Thymus (tissue), 11 donors: ENCODE measurements around the gene CLDN34. TPM values are rescaled to one million over a fixed set of nuclear protein-coding genes. Genes with fewer than 3 reads are reported as not detected.
A peak's percentile ranks its signal among the peaks of the same experiment; 100 is the strongest.

Experiments
- DNase-seq, 9 donors: peaks; one replicate each; pipeline ENCODE4 v3.0.0-alpha.2; 2013; ENCODE audit warnings: low spot score in 9 of 9, low read depth in 6 of 9, missing footprints in 1 of 9
- H3K27ac ChIP-seq, 2 donors: one replicate each; pipeline ENCODE4 v1.5.1; 2013; ENCODE audit warnings: control low read depth in 1 of 2, low read depth in 1 of 2, low read length in 1 of 2, mild to moderate bottlenecking in 1 of 2, moderate library complexity in 1 of 2
- H3K27me3 ChIP-seq, 2 donors: one replicate each; pipeline ENCODE4 v1.5.1; 2013; ENCODE audit warnings: low read length in 1 of 2; ENCODE audit not compliant: control insufficient read depth in 2 of 2, insufficient read depth in 1 of 2
- H3K36me3 ChIP-seq, 2 donors: one replicate each; pipeline ENCODE4 v1.5.1; 2013; ENCODE audit warnings: low read length in 1 of 2, mild to moderate bottlenecking in 1 of 2, moderate library complexity in 1 of 2; ENCODE audit not compliant: control insufficient read depth in 2 of 2, insufficient read depth in 2 of 2
- H3K4me1 ChIP-seq, 2 donors: one replicate each; pipeline ENCODE4 v1.5.1; 2013; ENCODE audit warnings: low read length in 2 of 2; ENCODE audit not compliant: control insufficient read depth in 2 of 2, insufficient read depth in 2 of 2
- H3K4me3 ChIP-seq, 2 donors: one replicate each; pipeline ENCODE4 v1.5.1; 2013; ENCODE audit warnings: low read length in 2 of 2, control low read depth in 1 of 2, mild to moderate bottlenecking in 1 of 2
- H3K9me3 ChIP-seq, 2 donors: one replicate each; pipeline ENCODE4 v1.5.1; 2013; ENCODE audit warnings: low read length in 1 of 2, mild to moderate bottlenecking in 1 of 2; ENCODE audit not compliant: control insufficient read depth in 2 of 2, insufficient read depth in 1 of 2
- WGBS: extraction: QIAGEN DNeasy Blood & Tissue Kit; methylation state at CpG from one replicate; pipeline ENCODE4 v1.1.7; 2013; 5-methylcytosine and 5-hydroxymethylcytosine counted together
- polyA plus RNA-seq: library from polyadenylated mRNA; stranded (reverse); fragments of 200-250 nt; gene quantifications from one replicate; pipeline ENCODE4 v1.2.3, GENCODE V29; 2013
- total RNA-seq: library from RNA; stranded (reverse); fragments of 120-200 nt; gene quantifications from one replicate; pipeline ENCODE4 v1.2.4, GENCODE V29; 2013
- donor health status: healthy.

CLDN34 gene
- total and polyA plus RNA-seq, 2 donors = 0.05 to 0.16 TPM

DNA sequence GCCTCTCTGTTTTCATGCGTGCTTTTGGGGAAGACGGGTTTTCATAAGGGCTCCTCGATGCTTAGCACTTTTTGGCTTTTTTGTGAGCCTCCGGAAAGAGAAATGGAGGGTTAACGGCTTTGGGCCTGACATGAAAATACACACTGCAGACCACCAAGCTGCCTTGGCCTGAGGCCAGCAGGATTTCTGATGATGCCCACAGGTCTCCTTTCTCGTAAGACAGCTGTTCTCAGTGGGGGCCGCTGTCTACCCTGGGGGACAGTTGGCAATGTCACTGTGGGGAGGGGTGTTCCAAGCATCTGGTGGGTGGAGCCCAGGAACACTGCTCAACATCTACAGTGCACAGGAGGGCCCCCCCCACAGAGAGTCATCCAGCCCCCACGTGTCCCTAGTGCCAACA, 29.4 kb upstream of the CLDN34 start:
- H3K36me3 ChIP-seq = no peaks in the 10 kb centered on the region
- no peak for DNase-seq
- 87% methylated on average over 8 of the region's 8 CpGs for WGBS
- peaks cover 0 to 3% of the 10 kb centered on the region in 2 donors for H3K9me3 ChIP-seq
- H3K4me1 ChIP-seq = peaks cover 0 to 20% of the 10 kb centered on the region in 2 donors
- peaks cover 0 to 19% of the 10 kb centered on the region in 2 donors for H3K27me3 ChIP-seq
- H3K27ac ChIP-seq = no peak overlapping the region
- H3K4me3 ChIP-seq = no peak overlapping the region

DNA sequence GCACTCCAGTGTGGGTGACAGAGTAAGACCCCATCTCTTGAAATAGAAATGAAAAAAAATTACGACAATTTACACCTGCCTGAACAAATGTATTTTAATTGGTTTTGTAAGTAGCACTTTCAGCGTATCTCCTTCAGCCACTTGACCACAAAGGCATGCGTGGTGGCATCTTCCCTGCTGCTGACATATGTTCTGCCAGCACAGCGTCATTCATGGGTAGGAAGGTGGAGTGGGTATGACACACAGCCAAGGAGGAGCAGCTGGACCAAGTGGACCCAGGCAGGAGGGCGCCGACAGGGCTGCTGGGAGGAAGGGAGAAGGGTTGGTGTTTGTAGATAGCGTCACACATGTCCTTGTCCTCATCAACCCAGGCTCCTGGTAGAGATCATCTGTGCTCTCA, 28.6 kb upstream of the CLDN34 start:
- H3K4me3 ChIP-seq = no peak overlapping the region
- no peak overlapping the region for H3K27ac ChIP-seq
- H3K9me3 ChIP-seq = peaks cover 0 to 3% of the 10 kb centered on the region in 2 donors
- no peak for DNase-seq
- H3K4me1 ChIP-seq = peaks cover 0 to 26% of the 10 kb centered on the region in 2 donors
- WGBS = 75% methylated on average over 7 of the region's 7 CpGs
- H3K27me3 ChIP-seq = peaks cover 0 to 19% of the 10 kb centered on the region in 2 donors
- H3K36me3 ChIP-seq = no peaks in the 10 kb centered on the region

- H3K9me3 ChIP-seq = peaks cover 0 to 7% of the 10 kb centered on the region in 2 donors
- peaks cover 0 to 17% of the 10 kb centered on the region in 2 donors for H3K27me3 ChIP-seq
- DNase-seq = no peak
- 15% methylated on average over 14 of the region's 14 CpGs for WGBS
- H3K4me1 ChIP-seq = peaks cover 0 to 26% of the 10 kb centered on the region in 2 donors
- no peaks in the 10 kb centered on the region for H3K36me3 ChIP-seq
- no peak overlapping the region for H3K4me3 ChIP-seq
- no peak overlapping the region for H3K27ac ChIP-seq
These were observed 26.7 kb upstream of the CLDN34 start for GRCh38 chrX:9940421-9940820.

DNA sequence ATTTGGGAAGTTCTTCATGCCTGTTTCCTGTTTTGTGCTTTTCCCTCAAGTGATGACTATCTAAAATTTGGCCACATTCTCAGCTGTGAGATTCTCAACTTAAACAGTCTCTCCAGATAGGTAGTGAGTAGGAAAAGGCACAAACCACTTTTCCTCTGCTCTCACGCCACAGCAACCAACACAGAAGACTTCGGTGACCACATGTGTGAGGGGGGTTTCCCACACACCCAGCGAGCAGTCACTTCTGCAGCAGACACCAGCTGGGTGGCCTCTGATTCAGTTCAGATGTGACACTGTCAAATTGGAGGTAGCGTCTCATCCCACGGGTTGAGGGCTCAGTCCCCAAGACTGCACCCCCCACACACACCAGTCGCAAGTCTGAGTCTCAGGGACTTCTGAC, 25.1 kb upstream of the CLDN34 start:
- H3K27me3 ChIP-seq = peaks cover 0 to 19% of the 10 kb centered on the region in 2 donors
- peaks cover 0 to 26% of the 10 kb centered on the region in 2 donors for H3K4me1 ChIP-seq
- DNase-seq = peak in 8 of 9 donors; percentile 8 to 71 (median 22)
- WGBS = 7% methylated on average over 6 of the region's 6 CpGs
- H3K36me3 ChIP-seq = no peaks in the 10 kb centered on the region
- H3K4me3 ChIP-seq = no peak overlapping the region
- peaks cover 0 to 7% of the 10 kb centered on the region in 2 donors for H3K9me3 ChIP-seq
- no peak overlapping the region for H3K27ac ChIP-seq

- Histone ChIP-seq H3K4me1 (peaks cover 0 to 30% of the 10 kb centered on the region in 2 donors), H3K4me3 (no peak overlapping the region), H3K36me3 (no peaks in the 10 kb centered on the region), H3K27ac (no peak overlapping the region), H3K9me3 (peaks cover 0 to 7% of the 10 kb centered on the region in 2 donors), H3K27me3 (peaks cover 0 to 19% of the 10 kb centered on the region in 2 donors)
- 38% methylated on average over 5 of the region's 5 CpGs for WGBS
- DNase-seq = peak in 3 of 9 donors; percentile 2 to 24 (median 23)
These were observed 23.7 kb upstream of the CLDN34 start for GRCh38 chrX:9943420-9943819.

DNA sequence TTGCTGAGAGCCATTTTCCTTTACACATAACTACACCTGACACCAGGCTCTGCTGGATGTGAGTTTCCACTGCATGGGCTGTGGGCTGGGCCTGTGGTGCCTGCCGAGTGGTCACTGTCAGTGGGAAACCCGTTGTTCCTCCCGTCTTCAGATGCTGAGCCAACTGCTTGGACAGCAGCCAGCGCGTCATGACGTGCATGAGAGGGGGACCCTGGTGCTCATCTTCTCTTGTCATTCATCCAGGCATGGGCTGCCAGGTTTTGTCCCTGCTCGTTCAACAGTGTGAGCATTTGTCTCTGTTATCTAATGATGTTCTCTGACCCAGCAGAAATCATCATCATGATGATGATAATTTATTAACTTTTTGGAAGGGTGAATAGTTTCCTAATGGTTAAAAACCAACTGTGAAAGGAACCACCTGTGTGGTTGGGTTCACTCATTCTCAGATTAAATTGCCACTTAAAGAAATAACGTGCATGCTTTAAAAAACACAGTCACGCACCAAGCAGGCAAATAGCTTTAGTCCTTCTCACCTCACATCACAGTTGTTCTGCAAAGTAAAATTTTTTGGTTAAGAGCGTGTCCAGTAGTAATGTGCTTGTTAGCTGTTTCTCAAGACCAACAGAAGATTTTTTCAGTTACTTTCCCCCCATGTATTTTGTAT, 19.9 kb upstream of the CLDN34 start:
- WGBS = 62% methylated on average over 10 of the region's 10 CpGs
- Histone ChIP-seq H3K27ac (no peak overlapping the region), H3K4me1 (peaks cover 0 to 18% of the 10 kb centered on the region in 2 donors), H3K27me3 (peaks cover 0 to 2% of the 10 kb centered on the region in 2 donors), H3K36me3 (no peaks in the 10 kb centered on the region), H3K9me3 (peaks cover 0 to 4% of the 10 kb centered on the region in 2 donors), H3K4me3 (no peak overlapping the region)
- DNase-seq = no peak

DNA sequence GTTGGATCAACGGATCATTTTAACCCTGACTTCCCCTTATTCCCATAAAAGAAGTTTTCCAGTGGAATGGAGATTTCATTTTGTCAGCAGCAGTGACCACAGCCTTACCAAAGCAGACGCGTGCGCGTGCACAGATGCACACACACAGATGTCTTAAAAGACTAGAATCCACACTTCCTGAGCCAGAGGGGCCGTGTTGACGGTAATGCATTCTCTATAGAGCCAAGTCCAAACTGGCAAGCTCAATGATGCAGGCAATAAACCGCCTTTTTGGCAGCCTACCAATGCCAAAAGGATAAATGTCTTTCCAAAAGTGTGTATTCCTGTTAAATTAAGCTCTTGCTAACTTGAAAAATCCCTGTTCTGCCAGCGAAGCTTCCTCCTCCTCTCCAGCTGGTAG, 18.8 kb upstream of the CLDN34 start:
- Histone ChIP-seq H3K4me1 (peaks cover 0 to 7% of the 10 kb centered on the region in 2 donors), H3K9me3 (peaks cover 0 to 11% of the 10 kb centered on the region in 2 donors), H3K4me3 (no peak overlapping the region), H3K27me3 (peaks cover 0 to 2% of the 10 kb centered on the region in 2 donors), H3K36me3 (no peaks in the 10 kb centered on the region), H3K27ac (no peak overlapping the region)
- DNase-seq = no peak
- WGBS = 45% methylated on average over 9 of the region's 9 CpGs

DNA sequence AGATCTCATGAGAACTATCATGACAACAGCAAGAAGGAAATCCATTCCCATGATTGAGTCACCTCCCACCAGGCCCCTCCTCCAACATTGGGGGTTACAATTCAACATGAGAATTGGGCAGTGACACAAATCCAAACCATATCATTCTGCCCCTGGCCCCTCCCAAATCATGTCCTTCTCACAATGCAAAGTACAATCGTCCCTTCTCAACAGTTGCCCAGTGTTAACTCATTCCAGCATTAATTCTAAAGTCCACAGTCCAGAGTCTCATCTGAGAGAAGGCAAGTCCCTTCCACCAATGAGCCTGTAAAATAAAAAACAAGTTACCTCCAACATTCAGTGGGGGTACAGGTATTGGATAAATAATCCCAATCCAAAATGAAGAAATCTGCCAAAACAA, 14.9 kb upstream of the CLDN34 start:
- Histone ChIP-seq H3K27ac (no peak overlapping the region), H3K27me3 (no peaks in the 10 kb centered on the region), H3K4me3 (no peak overlapping the region), H3K9me3 (peaks cover 0 to 7% of the 10 kb centered on the region in 2 donors), H3K36me3 (no peaks in the 10 kb centered on the region), H3K4me1 (peaks cover 0 to 7% of the 10 kb centered on the region in 2 donors)
- 89% methylated on average over 1 of the region's 1 CpG for WGBS
- no peak for DNase-seq

- 91% methylated on average over 2 of the region's 2 CpGs for WGBS
- no peak for DNase-seq
- no peak overlapping the region for H3K27ac ChIP-seq
- no peaks in the 10 kb centered on the region for H3K36me3 ChIP-seq
- H3K9me3 ChIP-seq = peaks cover 0 to 7% of the 10 kb centered on the region in 2 donors
- H3K27me3 ChIP-seq = no peaks in the 10 kb centered on the region
- peaks cover 0 to 4% of the 10 kb centered on the region in 2 donors for H3K4me1 ChIP-seq
- no peak overlapping the region for H3K4me3 ChIP-seq
These were observed 13.8 kb upstream of the CLDN34 start for GRCh38 chrX:9953396-9953795.
